ENCODE data around the gene ANO3.

DNA sequence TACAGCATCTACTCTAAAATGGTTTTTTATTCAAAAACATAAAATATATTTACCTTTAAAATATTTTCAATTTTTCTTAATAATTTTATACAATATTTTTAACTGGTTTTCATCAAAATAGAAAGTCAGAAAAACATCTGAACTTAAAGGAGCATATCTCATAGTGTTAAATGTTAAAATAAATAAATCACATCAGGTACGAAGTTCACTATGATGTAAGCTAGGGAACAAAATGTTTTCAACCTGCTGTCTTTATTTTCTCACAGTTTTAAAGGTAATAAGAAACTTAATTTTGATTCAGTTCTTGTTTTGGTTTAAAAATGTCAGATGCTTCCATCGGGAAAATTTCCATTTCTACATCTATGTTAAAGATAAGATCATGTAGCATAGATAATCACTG lies 142.5 kb downstream of the ANO3 start:
- TF ChIP-seq, protein P1, sequence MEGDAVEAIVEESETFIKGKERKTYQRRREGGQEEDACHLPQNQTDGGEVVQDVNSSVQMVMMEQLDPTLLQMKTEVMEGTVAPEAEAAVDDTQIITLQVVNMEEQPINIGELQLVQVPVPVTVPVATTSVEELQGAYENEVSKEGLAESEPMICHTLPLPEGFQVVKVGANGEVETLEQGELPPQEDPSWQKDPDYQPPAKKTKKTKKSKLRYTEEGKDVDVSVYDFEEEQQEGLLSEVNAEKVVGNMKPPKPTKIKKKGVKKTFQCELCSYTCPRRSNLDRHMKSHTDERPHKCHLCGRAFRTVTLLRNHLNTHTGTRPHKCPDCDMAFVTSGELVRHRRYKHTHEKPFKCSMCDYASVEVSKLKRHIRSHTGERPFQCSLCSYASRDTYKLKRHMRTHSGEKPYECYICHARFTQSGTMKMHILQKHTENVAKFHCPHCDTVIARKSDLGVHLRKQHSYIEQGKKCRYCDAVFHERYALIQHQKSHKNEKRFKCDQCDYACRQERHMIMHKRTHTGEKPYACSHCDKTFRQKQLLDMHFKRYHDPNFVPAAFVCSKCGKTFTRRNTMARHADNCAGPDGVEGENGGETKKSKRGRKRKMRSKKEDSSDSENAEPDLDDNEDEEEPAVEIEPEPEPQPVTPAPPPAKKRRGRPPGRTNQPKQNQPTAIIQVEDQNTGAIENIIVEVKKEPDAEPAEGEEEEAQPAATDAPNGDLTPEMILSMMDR (IDR thresholded peaks at IDR 0.05): no peak
- TF ChIP-seq POLR2A (IDR thresholded peaks at IDR 0.05): no peak

All from right lobe of liver (tissue), 4 donors.